ENCODE results near the gene CHRM2. TPM values are rescaled to one million over a fixed set of nuclear protein-coding genes. Genes with fewer than 3 reads are reported as not detected.

Gene CHRM2
- polyA plus RNA-seq, 1 donor (not counting 4 experiments of a cell fraction or from before 2014, with no cell fraction given), result not detected

GRCh38 chr7:136919820-136920219 is 51.4 kb downstream of the CHRM2 start:
- TF ChIP-seq CTCF (optimal IDR thresholded peaks at IDR 0.05 in 1 of 3, IDR thresholded peaks at IDR 0.05 in 1 of 3, conservative IDR thresholded peaks at IDR 0.05 in 1 of 3; ENCODE audit: extremely low read depth in 1 of 3, insufficient read depth in 2 of 3, low read length in 3 of 3) (no peak), EZH2 (IDR thresholded peaks at IDR 0.05; ENCODE audit: low read length) (no peak)
- dilution Hi-C loops (cut with MboI; ENCODE audit: extremely low pct_ligation_motif_present, low sequenced_read_pairs), result no loop called here
- Histone ChIP-seq H3K9ac (ENCODE audit: control insufficient read depth, extremely low read depth, insufficient read depth, low read length) (no peak overlapping the region), H3K36me3 (ENCODE audit: control insufficient read depth in 2 of 2, extremely low read depth in 1 of 2, insufficient read depth in 2 of 2, low read length in 2 of 2) (no peaks in the 10 kb centered on the region), H3K9me3 (ENCODE audit: control insufficient read depth, low read depth, low read length) (no peaks in the 10 kb centered on the region), H3K4me1 (ENCODE audit: control insufficient read depth, extremely low read depth, insufficient read depth, low read length) (no peaks in the 10 kb centered on the region), H3K27me3 (ENCODE audit: control insufficient read depth, extremely low read depth, insufficient read depth, low read length) (no peaks in the 10 kb centered on the region), H3K4me3 (ENCODE audit: control insufficient read depth in 2 of 3, extremely low read depth in 1 of 3, insufficient read depth in 2 of 3, low read depth in 1 of 3, low read length in 3 of 3) (no peak overlapping the region), H3K79me2 (ENCODE audit: control insufficient read depth, insufficient read depth, low read length) (no peaks in the 10 kb centered on the region), H3K27ac (ENCODE audit: control insufficient read depth, insufficient read depth, low read length) (no peak overlapping the region), H3K4me2 (ENCODE audit: control insufficient read depth, extremely low read depth, insufficient read depth, low read depth, low read length) (no peak overlapping the region), H2AFZ (ENCODE audit: control insufficient read depth, low read length) (no peak overlapping the region), H3K9me1 (ENCODE audit: control insufficient read depth, extremely low read depth, insufficient read depth, low read length) (no peaks in the 10 kb centered on the region), H4K20me1 (ENCODE audit: control insufficient read depth, extremely low read depth, insufficient read depth, low read length) (no peaks in the 10 kb centered on the region)
- no peak for DNase-seq (ENCODE audit: low read depth, low spot score)
- FAIRE-seq, result no peak

DNA sequence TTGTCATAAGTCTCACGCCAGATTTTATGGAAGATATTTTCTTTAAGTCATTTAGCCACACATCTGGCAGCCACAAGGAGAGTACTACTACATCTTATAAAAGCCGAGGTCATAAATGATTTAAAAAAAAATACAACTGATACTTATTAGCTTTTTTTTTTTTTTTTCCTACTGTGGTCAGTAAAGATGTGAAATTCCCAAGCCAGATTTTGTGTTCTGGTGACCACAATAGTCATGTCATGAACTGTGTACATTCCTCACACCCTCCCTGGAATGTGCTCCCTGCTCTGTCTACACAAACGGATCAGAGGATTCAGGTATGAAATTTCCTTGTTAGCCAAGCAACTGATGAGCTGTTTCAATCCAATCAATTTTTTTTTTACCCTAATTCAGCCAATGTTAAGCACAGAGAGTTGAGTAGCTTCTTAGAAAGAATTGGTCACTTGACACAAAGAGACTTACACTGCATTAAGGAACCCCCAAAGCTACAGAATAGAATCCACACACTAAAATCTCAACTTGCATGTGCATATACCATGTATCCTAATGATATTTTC is 54.7 kb downstream of the CHRM2 start:
- no peaks in the 10 kb centered on the region for H3K9me3 ChIP-seq (ENCODE audit: control insufficient read depth, low read depth, low read length)
- dilution Hi-C loops (cut with MboI; ENCODE audit: extremely low pct_ligation_motif_present, low sequenced_read_pairs), result no loop called here
- no peak overlapping the region for H3K4me2 ChIP-seq (ENCODE audit: control insufficient read depth, extremely low read depth, insufficient read depth, low read depth, low read length)
- H3K27me3 ChIP-seq (ENCODE audit: control insufficient read depth, extremely low read depth, insufficient read depth, low read length), result no peaks in the 10 kb centered on the region
- no peaks in the 10 kb centered on the region for H3K4me1 ChIP-seq (ENCODE audit: control insufficient read depth, extremely low read depth, insufficient read depth, low read length)
- H3K36me3 ChIP-seq (ENCODE audit: control insufficient read depth in 2 of 2, extremely low read depth in 1 of 2, insufficient read depth in 2 of 2, low read length in 2 of 2), result no peaks in the 10 kb centered on the region
- no peak overlapping the region for H3K27ac ChIP-seq (ENCODE audit: control insufficient read depth, insufficient read depth, low read length)
- no peak overlapping the region for H3K4me3 ChIP-seq (ENCODE audit: control insufficient read depth in 2 of 3, extremely low read depth in 1 of 3, insufficient read depth in 2 of 3, low read depth in 1 of 3, low read length in 3 of 3)
- no peaks in the 10 kb centered on the region for H4K20me1 ChIP-seq (ENCODE audit: control insufficient read depth, extremely low read depth, insufficient read depth, low read length)
- no peak overlapping the region for H3K9ac ChIP-seq (ENCODE audit: control insufficient read depth, extremely low read depth, insufficient read depth, low read length)
- DNase-seq (ENCODE audit: low read depth, low spot score), result no peak
- FAIRE-seq, result no peak
- H3K79me2 ChIP-seq (ENCODE audit: control insufficient read depth, insufficient read depth, low read length), result no peaks in the 10 kb centered on the region
- TF ChIP-seq CTCF (optimal IDR thresholded peaks at IDR 0.05 in 1 of 3, IDR thresholded peaks at IDR 0.05 in 1 of 3, conservative IDR thresholded peaks at IDR 0.05 in 1 of 3; ENCODE audit: extremely low read depth in 1 of 3, insufficient read depth in 2 of 3, low read length in 3 of 3) (no peak), EZH2 (IDR thresholded peaks at IDR 0.05; ENCODE audit: low read length) (no peak)
- H2AFZ ChIP-seq (ENCODE audit: control insufficient read depth, low read length), result no peak overlapping the region
- H3K9me1 ChIP-seq (ENCODE audit: control insufficient read depth, extremely low read depth, insufficient read depth, low read length), result no peaks in the 10 kb centered on the region
